ENCODE measurements around the gene FAM219A. TPM values are rescaled to one million over a fixed set of nuclear protein-coding genes. Genes with fewer than 3 reads are reported as not detected.

FAM219A gene
- total RNA-seq, 6 donors from 2014 or later = 10.0 to 33.0 (median 15.2) TPM

DNA sequence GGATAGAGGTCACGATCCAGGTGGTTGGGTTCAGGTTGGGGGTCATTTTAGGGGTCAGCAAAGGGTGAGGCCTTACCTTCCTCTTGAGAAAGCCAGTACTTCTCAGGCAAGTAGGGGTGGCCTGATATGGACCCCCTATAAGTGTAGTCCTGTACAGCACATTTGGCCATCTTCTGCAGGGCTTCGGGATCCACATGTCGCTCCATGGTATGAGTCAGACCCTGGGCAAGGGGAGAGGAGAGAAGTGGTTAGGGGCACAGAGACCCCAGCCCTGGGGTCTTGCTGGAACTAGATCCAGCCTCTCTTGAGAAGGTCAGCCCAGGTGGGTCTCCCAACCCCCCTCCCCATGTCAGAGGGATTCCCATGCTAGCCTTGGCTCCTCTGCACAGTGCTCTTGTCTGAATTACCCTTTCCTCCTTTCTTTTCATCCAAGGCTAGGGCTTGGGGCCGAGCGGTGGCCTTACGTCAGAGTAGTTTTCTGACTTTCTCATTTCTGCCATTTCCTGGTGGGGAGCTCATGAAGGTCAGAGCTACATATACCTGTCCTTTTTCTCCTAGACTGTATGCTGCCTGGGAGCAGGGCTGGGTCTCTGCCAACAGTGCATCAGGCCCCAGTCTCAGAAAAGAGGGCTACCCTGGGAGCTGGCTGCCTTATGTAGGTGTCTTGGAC lies 72.7 kb downstream of the FAM219A start:
- ATAC-seq (ENCODE audit: low FRiP score in 2 of 2) (no peak), DNase-seq (no peak)
- Histone ChIP-seq H3K27ac (no peak overlapping the region), H3K36me3 (no peaks in the 10 kb centered on the region), H3K4me1 (peaks cover 4 to 9% (median 7%) of the 10 kb centered on the region in 4 donors), H3K9me3 (no peaks in the 10 kb centered on the region), H3K4me3 (no peak overlapping the region), H3K27me3 (no peaks in the 10 kb centered on the region)
- no peak for TF ChIP-seq EP300 (IDR thresholded peaks at IDR 0.05)
- TF ChIP-seq, protein P1, sequence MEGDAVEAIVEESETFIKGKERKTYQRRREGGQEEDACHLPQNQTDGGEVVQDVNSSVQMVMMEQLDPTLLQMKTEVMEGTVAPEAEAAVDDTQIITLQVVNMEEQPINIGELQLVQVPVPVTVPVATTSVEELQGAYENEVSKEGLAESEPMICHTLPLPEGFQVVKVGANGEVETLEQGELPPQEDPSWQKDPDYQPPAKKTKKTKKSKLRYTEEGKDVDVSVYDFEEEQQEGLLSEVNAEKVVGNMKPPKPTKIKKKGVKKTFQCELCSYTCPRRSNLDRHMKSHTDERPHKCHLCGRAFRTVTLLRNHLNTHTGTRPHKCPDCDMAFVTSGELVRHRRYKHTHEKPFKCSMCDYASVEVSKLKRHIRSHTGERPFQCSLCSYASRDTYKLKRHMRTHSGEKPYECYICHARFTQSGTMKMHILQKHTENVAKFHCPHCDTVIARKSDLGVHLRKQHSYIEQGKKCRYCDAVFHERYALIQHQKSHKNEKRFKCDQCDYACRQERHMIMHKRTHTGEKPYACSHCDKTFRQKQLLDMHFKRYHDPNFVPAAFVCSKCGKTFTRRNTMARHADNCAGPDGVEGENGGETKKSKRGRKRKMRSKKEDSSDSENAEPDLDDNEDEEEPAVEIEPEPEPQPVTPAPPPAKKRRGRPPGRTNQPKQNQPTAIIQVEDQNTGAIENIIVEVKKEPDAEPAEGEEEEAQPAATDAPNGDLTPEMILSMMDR (IDR thresholded peaks at IDR 0.05) = no peak
- no peak for TF ChIP-seq POLR2AphosphoS5 (IDR thresholded peaks at IDR 0.05)
- no peak for TF ChIP-seq POLR2A (IDR thresholded peaks at IDR 0.05)
- WGBS, 2 donors = 84 to 91% methylated on average over 4 to 6 of the region's 6 CpGs

DNA sequence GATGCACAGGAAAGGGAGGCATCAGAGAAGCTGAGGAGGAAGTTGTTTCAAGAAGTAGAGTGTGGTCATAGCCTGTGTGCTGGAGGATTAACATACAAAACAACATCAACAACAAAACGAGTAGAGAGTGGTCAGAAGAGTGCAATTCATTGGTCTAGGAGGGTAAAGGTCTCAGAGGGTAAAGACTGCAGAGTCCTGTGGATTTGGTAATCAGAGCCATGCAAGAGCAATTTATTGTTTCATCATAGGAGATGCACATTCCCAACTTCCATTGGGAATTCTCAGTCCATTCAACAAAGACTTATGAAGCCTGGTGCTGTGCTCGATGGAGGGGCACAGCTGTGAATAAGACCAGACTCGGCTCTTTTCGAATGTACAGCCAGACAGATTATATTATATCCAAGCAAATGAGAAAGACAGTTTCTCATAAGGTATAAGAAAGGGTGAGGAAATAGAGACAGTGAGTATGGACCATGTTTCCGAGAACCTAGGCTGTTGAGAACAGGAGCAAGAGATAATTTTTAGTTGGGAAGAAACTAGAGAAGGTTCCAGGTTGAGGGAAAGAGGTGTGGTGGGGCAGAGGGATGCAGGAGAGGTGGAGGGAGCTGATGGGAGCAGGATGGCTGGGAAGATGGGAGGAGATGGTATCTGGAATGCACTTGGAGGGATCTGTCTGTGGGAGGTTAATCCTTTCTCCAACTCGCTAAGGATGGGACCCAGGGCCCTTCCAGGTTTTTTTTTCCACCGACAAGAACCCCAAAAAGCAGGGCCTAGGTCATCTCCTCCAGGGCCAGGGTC lies 73.8 kb downstream of the FAM219A start:
- ATAC-seq (ENCODE audit: low FRiP score in 2 of 2) (no peak), DNase-seq (no peak)
- no peaks in the 10 kb centered on the region for H3K9me3 ChIP-seq
- peaks cover 16 to 20% (median 18%) of the 10 kb centered on the region in 4 donors for H3K4me1 ChIP-seq
- no peak overlapping the region for H3K27ac ChIP-seq
- no peak overlapping the region for H3K4me3 ChIP-seq
- H3K27me3 ChIP-seq = no peaks in the 10 kb centered on the region
- H3K36me3 ChIP-seq = no peaks in the 10 kb centered on the region
- WGBS, 2 donors = 80 to 86% methylated on average over 7 of the region's 7 CpGs
- TF ChIP-seq POLR2A (IDR thresholded peaks at IDR 0.05) (no peak), POLR2AphosphoS5 (IDR thresholded peaks at IDR 0.05) (no peak), EP300 (IDR thresholded peaks at IDR 0.05) (no peak)
- TF ChIP-seq, protein P1 (IDR thresholded peaks at IDR 0.05) = no peak

- TF ChIP-seq, protein P1 (IDR thresholded peaks at IDR 0.05) = no peak
- TF ChIP-seq POLR2A (IDR thresholded peaks at IDR 0.05) = no peak
- DNase-seq = no peak
- WGBS, 2 donors = 79 to 88% methylated on average over 4 of the region's 4 CpGs
These were observed 74.5 kb downstream of the FAM219A start for GRCh38 chr9:34383904-34384303.

GRCh38 chr9:34382879-34383278 lies 75.5 kb downstream of the FAM219A start:
- no peak for ATAC-seq (ENCODE audit: low FRiP score in 2 of 2)
- 84 to 91% methylated on average over 3 of the region's 3 CpGs for WGBS, 2 donors
- Histone ChIP-seq H3K36me3 (no peaks in the 10 kb centered on the region), H3K27ac (no peak overlapping the region), H3K27me3 (no peaks in the 10 kb centered on the region), H3K4me3 (no peak overlapping the region), H3K9me3 (no peaks in the 10 kb centered on the region), H3K4me1 (peaks cover 18 to 26% (median 21%) of the 10 kb centered on the region in 4 donors)
- TF ChIP-seq POLR2AphosphoS5 (IDR thresholded peaks at IDR 0.05) = no peak
- TF ChIP-seq EP300 (IDR thresholded peaks at IDR 0.05) = no peak
- no peak for TF ChIP-seq POLR2A (IDR thresholded peaks at IDR 0.05)
- TF ChIP-seq, protein P1 (IDR thresholded peaks at IDR 0.05) = no peak
- DNase-seq = no peak

More at GRCh38 chr9:34383904-34384303, 74.5 kb downstream of the FAM219A start:
- Histone ChIP-seq H3K4me1 (peaks cover 18 to 26% (median 21%) of the 10 kb centered on the region in 4 donors), H3K36me3 (no peaks in the 10 kb centered on the region), H3K27ac (no peak overlapping the region), H3K9me3 (no peaks in the 10 kb centered on the region), H3K27me3 (no peaks in the 10 kb centered on the region), H3K4me3 (no peak overlapping the region)
- ATAC-seq (ENCODE audit: low FRiP score in 2 of 2) = no peak

All from upper lobe of left lung (tissue), 6 donors.